GM18499 (cell line): Measurements from ENCODE around the gene PCBP2.
"Not testable (repeated sequence)": the region's sequence is repeated elsewhere in the genome, so short reads cannot be mapped to it uniquely, and the experiment has no call there.

Experiments
- ATAC-seq: cut with Tn5 transposase; IDR thresholded peaks from one replicate; pipeline ENCODE4 v1.9.1; 2021; ENCODE audit warnings: moderate number of reproducible peaks; ENCODE audit not compliant: insufficient read depth, unreplicated experiment

Gene PCBP2

GRCh38 chr12:53439582-53439981 lies 12.3 kb upstream of the PCBP2 start:
- not testable (repeated sequence) for ATAC-seq

DNA sequence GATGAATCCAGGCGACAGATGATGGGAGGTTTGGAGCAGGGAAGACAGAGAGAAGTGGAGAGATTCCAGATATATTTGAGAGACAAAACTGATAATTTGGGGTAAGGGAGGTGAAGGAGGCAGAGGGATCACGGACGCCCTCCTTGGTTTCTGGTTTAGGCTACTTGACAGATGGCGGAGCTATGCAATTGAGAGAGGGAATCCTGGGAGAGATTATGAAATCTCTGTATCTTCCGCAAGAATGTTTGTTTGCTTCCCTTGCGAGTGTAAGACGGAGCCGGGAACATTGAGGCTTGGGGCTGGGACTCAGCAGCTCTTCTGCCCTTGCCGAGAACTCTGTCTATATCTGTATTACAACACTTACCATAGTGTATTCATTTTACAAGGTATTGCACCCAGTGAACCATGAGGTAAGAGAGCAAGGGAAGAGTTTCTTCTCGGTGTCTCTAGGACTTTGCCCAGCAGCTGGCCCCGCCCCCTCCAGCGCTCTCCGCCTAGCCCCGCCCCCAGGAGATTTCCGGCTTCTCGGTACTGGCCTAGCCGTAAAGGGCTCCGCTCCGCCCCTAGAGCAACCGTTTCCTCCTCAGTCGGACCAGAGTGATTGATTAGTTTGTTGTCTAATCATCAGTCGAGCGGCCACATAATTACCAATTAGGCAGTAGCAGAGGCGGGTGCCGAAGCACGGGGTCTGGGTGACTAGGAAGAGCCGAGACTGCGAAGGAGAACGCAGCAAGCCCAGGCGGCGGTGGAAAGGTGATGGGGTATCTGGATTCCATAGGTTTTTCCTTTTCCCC lies 10.7 kb upstream of the PCBP2 start, which contains the start of gene PRR13:
Gene PRR13, plus strand, starts transcription at position 695 of the 794 bp plus-strand sequence. CDS start 981 bp downstream, outside the sequence.
- ATAC-seq: peak; percentile 86

- no peak for ATAC-seq
Measured at GRCh38 chr12:53443955-53444354, 7.9 kb upstream of the PCBP2 start.

DNA sequence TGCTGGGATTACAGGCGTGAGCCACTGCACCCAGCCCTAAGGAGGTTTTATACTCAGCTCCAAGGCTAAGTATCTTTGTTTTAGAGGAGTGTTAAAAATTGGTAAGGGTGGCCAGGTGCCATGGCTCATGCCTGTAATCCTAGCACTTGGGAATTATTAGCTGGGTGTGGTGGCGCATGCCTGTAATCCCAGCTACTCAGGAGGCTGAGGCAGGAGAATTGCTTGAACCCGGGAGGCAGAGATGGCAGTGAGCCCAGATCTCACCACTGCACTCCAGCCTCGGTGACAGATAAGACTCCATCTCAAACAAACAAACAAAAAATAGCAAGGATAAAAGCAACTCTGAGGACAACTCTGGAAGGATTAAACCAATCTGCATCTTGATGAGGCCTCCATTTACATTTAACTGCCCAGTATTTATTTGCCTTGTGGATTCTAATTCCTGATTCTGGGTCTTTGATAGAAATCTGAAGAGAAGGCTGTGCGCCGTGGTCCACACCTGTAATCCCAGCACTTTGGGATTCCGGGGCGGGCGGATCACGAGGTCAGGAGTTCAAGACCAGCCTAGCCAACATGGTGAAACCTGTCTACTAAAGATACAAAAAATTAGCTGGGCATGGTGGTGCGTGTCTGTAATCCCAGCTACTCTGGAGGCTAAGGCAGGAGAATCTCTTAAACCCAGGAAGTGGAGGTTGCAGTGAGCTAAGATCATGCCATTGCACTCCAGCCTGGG lies 7.1 kb upstream of the PCBP2 start:
- ATAC-seq: not testable (repeated sequence)

DNA sequence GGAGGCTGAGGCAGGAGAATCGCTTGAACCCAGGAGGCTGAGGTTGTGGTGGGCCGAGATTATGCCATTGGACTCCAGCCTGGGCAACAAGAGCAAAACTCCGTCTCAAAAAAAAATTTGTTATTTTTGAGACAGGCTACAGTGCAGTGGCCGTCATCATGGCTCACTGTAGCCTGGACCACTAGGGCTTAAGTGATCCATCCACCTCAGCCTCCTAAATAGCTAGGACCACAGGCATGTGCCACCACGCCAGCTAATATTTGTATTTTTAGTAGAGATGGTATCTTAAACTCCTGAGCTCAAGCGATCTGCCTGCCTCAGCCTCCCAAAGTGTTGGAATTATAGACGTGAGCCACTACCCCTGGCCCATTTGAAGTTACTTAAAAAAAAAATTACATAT lies 966 bp upstream of the PCBP2 start:
- no peak for ATAC-seq

- ATAC-seq: no peak
Measured at GRCh38 chr12:53452159-53453077, 516 bp downstream of the PCBP2 start.

DNA sequence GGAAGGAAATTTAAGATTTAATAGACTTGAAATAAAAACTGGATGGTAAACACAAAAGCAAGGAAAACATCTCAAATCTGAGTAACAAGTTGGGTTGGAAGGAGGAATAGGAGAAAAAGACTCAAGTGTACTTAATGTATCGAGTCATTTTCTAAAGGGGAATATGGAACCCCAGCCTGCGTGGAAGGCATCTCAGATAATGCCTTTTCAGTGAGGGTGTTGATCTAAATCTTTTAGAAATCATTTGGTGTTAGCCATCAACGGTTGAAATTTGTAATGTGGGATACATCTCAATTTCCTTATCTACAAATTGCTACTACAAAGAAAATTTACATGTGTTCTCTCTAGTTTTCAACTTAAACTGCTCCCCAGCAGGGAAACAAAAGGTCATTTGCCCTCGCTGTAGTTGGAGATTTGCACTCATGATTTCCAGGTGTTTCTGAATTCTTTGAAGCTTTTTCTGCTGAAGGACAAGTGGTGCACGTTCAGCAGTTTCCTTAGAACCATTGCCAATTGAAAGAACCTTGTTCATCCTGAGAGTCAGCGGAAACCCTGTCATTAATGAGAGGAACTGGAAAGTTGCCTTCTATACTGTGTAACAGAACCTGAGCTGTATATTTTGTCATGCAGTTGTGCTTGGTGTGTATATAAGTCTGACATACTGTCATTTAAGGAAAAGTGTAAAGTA lies 2.2 kb downstream of the PCBP2 start:
- ATAC-seq: no peak

DNA sequence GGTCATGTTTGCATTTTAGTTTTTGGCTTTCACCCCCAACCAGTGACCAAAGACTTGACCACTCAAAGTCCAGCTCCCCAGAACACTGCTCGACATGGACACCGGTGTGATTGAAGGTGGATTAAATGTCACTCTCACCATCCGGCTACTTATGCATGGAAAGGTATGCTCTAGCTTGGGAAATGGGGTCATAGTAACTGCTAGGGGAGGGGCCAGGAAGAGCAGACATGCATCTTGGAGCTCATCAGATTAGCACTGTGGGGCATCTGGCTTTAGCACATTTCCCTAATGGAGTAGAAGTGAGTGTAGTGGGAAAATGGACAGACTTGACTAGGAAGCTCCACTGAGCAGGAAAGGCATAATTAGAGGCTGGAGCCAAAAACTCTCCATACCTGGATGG lies 2.8 kb downstream of the PCBP2 start:
- ATAC-seq: no peak

DNA sequence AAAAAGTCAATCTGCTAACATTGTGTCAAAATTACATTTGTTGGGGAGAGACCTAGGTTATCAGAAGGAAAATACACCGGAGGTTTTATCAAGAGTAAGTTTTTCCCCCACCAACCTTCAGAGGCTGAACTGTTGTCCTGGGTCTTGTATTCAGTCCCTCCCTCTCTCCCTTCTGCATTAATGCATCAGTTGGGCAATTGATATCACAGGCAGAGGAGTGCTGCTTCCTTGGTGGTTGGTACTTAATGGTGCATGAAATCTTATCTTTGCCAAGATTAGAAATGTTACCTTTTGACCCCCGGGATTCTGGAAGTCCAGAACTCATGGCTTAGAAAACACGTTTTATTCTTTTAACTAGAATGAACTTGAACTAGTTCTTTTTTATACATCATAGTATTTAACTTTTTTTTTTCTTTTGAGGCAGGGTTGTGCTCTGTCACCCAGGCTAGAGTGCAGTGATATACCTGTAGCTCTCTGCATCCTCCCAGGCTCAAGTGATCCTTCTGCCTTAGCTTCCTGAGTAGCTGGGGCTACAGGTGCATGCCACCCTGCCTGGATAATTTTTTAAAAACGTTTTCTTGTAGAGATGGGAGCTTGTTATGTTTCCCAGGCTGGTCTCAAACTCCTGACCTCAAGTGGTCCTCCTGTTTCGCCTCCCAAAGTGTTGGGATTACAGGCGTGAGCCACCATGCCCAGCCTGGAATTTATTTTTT lies 4.9 kb downstream of the PCBP2 start:
- ATAC-seq: no peak

- ATAC-seq: no peak
Measured at GRCh38 chr12:53459097-53459496, 7.2 kb downstream of the PCBP2 start.

DNA sequence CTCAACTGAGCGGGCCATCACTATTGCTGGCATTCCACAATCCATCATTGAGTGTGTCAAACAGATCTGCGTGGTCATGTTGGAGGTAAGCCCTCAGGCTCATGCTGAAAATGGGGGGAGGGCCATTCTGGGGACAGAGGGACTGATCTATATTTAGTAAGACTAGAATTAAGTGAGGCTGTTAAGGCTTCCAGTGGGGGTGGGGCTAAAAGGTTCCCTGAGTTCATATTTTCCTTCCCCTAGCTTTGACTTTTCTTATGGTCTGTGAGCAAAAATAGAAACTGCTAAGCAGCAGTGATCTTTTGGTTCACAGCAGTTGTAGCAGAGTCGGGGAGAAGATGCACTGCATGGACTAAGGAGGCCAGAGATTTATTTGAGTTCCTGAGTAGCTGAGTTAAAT lies 9.2 kb downstream of the PCBP2 start:
- no peak for ATAC-seq

DNA sequence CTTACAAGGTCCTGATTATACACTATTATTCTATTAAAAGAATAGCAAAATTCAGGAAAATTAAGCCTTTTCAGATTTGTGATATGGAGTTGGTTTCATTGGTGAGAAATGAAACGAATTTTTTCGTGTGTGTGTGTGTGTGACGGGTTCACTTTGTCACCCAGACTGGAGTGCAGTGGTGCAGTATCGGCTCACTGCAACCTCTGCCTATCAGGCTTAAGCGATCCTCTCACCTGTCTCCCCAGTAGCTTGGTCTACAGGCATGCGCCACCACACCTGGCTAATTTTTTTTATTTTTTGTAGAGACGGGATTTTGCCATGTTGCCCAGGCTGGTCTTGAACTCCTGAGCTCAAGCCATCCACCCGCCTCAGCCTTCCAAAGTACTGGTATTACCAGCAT lies 9.7 kb downstream of the PCBP2 start:
- ATAC-seq: no peak

- no peak for ATAC-seq
Measured at GRCh38 chr12:53462935-53463334, 11.0 kb downstream of the PCBP2 start.

GRCh38 chr12:53463802-53464560 lies 12.1 kb downstream of the PCBP2 start:
- no peak for ATAC-seq

DNA sequence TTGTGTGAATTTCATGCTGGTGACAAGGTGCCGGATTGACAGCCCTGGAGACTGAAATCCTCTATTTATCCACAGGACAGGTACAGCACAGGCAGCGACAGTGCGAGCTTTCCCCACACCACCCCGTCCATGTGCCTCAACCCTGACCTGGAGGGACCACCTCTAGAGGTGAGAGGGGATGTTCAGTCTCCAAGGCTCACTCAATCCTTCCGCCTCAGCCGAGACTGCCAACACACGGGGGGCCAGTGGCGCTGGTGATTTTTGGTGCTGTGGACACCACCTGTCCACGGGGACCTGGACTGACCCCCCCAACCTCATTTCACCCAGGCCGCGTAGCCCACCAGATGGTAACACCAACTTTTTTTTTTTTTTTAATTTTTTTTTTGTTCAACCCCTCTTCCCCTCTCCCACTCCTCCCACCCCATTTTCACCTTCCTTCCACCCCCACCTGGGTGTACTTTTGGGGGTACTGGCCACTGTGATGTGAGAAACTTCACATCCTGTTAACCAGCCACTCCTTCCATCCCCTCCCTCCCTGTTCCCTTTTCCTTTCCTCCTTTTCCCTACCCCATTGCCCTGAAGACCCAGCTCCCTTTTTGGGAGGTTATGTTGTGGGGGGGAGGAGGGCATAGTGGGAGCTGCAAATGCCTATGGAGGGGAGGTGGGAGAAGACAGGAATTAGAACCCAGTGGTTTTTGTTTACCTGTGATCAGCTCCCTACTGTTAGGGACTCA lies 12.9 kb downstream of the PCBP2 start:
- ATAC-seq: no peak

- no peak for ATAC-seq
Measured at GRCh38 chr12:53465679-53466078, 13.8 kb downstream of the PCBP2 start.

DNA sequence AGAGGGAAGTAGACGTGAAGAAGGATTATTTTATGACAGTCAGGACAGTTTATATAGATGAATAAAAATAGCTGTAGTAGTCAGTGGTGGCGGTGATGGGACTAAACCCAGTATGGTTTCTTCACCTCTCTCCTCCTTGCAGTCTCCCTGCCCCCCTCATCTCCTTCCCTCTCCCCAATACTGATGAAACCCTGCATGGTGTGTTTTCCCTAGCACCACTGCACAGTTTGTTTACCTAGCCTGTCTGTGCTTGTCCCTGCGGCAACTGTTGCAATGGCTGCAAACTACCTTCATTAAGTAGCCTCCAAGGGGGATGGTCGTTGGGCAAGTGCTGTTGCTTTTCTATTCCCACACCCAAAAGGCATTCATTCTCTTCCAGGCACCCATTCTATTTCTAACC lies 14.7 kb downstream of the PCBP2 start:
- no peak for ATAC-seq

DNA sequence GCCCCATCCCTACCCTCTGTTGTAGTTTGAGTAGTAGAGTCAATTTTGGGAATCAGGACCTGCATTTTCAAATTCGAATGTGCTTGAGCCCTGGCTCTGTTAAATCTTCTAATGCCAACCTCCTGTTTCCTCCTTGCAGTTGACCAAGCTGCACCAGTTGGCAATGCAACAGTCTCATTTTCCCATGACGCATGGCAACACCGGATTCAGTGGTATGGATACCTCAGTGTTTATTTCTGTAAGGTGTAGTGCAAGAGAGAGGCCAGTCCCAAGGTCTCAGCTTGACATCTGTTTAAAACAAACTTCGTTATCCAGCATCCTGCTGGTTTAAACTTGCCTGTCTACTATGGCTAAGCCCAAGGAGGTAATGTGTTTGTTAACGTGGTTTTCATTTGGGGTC lies 15.2 kb downstream of the PCBP2 start:
- ATAC-seq: no peak
